Tibial nerve (tissue), 4 donors: ENCODE measurements around the gene IGLON5.

Experiments used
- EP300 ChIP-seq, 2 donors: sonication (generic); formaldehyde crosslinking; IDR thresholded peaks; one replicate each; pipeline ENCODE4 v1.6.1; 2017; ENCODE audit warnings: antibody characterized with exemption in 2 of 2, mild to moderate bottlenecking in 1 of 2
- POLR2A ChIP-seq, 2 donors: fragments of 450-650 bp; IDR thresholded peaks; one replicate each; pipeline ENCODE4 v1.6.1; 2017; ENCODE audit warnings: antibody characterized with exemption in 2 of 2, mild to moderate bottlenecking in 2 of 2, moderate library complexity in 2 of 2
- TF ChIP-seq, protein P1 (sequence below), 5 experiments: fragments of 200-600 bp in 3 of 5; fragments of 450-650 bp in 2 of 5; sonication (generic) in 3 of 5; IDR thresholded peaks; one replicate each; pipeline ENCODE4 v1.5.1; 2016 to 2019; ENCODE audit warnings: antibody characterized with exemption in 5 of 5, mild to moderate bottlenecking in 3 of 5, moderate library complexity in 2 of 5

DNA sequence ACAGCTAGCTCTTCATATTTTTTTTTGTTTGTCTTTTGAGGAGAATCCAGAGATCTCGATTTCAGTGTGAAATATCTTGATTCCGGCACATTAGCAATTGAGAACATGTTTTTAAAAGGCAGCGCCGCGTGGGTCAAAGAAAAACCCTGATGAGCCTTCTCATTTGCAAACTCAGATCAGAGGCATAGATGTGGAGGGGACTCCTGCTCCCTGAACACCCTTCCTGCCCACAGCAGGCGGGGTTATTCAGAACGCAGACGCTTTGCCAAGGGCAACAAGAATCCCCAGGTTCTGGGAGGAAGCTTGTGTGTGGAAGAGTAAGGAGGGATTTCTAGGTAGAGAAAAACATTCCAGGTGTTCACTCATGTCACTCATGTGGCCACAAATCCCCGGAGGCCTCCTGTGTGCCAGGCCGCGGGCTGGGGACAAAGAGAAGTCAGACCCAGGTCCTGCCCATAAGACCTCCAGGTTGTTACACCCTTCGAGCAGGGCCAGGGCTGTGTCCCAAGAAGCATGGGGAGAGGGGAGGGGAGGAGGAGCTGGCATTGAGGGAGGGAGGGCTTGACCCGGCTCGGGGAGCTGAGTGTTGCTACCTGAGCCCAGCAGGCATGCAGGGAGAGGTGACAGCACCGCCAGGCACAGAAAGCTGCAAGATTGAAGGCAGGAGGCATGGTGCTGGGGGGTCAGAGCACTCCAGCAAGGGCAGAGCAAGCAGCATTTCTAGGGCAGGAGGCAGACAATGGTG is 15.9 kb upstream of the IGLON5 start:
- TF ChIP-seq, protein P1, sequence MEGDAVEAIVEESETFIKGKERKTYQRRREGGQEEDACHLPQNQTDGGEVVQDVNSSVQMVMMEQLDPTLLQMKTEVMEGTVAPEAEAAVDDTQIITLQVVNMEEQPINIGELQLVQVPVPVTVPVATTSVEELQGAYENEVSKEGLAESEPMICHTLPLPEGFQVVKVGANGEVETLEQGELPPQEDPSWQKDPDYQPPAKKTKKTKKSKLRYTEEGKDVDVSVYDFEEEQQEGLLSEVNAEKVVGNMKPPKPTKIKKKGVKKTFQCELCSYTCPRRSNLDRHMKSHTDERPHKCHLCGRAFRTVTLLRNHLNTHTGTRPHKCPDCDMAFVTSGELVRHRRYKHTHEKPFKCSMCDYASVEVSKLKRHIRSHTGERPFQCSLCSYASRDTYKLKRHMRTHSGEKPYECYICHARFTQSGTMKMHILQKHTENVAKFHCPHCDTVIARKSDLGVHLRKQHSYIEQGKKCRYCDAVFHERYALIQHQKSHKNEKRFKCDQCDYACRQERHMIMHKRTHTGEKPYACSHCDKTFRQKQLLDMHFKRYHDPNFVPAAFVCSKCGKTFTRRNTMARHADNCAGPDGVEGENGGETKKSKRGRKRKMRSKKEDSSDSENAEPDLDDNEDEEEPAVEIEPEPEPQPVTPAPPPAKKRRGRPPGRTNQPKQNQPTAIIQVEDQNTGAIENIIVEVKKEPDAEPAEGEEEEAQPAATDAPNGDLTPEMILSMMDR (IDR thresholded peaks at IDR 0.05), result no peak
- TF ChIP-seq POLR2A (IDR thresholded peaks at IDR 0.05) (no peak), EP300 (IDR thresholded peaks at IDR 0.05) (no peak)
